Measurements from ENCODE around the gene PI4KA. TPM values are rescaled to one million over a fixed set of nuclear protein-coding genes. Genes with fewer than 3 reads are reported as not detected.
"Not testable (repeated sequence)": the region's sequence is repeated elsewhere in the genome, so short reads cannot be mapped to it uniquely, and the experiment has no call there.

Gene PI4KA
- total RNA-seq, 6 experiments from 2014 or later: 51.0 to 61.3 (median 57.2) TPM

GRCh38 chr22:20671409-20672081 lies 187.1 kb downstream of the PI4KA start:
- Mint-ChIP-seq H3K27ac (no peak overlapping the region), H3K36me3 (ENCODE audit: low read depth) (no peaks in the 10 kb centered on the region), H3K27me3 (ENCODE audit: insufficient read depth) (peaks cover 19% of the 10 kb centered on the region), H3K4me3 (no peak overlapping the region), H3K4me1 (ENCODE audit: low read depth) (no peaks in the 10 kb centered on the region), H3K9me3 (no peaks in the 10 kb centered on the region)
- no peak for TF ChIP-seq CTCF (IDR thresholded peaks at IDR 0.05)
- DNase-seq: no peak

- H3K4me1 Mint-ChIP-seq (ENCODE audit: low read depth); H3K27ac Mint-ChIP-seq; H3K36me3 Mint-ChIP-seq (ENCODE audit: low read depth); H3K9me3 Mint-ChIP-seq; DNase-seq; H3K4me3 Mint-ChIP-seq: not testable (repeated sequence)
- peaks cover 13% of the 10 kb centered on the region for H3K27me3 Mint-ChIP-seq (ENCODE audit: insufficient read depth)
Measured at GRCh38 chr22:20670457-20671261, 188.0 kb downstream of the PI4KA start.

- not testable (repeated sequence) for H3K27me3 Mint-ChIP-seq (ENCODE audit: insufficient read depth); H3K9me3 Mint-ChIP-seq; DNase-seq; H3K4me3 Mint-ChIP-seq; H3K4me1 Mint-ChIP-seq (ENCODE audit: low read depth); H3K36me3 Mint-ChIP-seq (ENCODE audit: low read depth); H3K27ac Mint-ChIP-seq
Measured at GRCh38 chr22:20669884-20670283, 188.7 kb downstream of the PI4KA start.

GRCh38 chr22:20669471-20669870 lies 189.1 kb downstream of the PI4KA start:
- not testable (repeated sequence) for H3K27me3 Mint-ChIP-seq (ENCODE audit: insufficient read depth); H3K4me3 Mint-ChIP-seq; H3K4me1 Mint-ChIP-seq (ENCODE audit: low read depth); H3K9me3 Mint-ChIP-seq; H3K36me3 Mint-ChIP-seq (ENCODE audit: low read depth); H3K27ac Mint-ChIP-seq; DNase-seq

GRCh38 chr22:20668769-20669168 lies 189.8 kb downstream of the PI4KA start:
- not testable (repeated sequence) for H3K4me1 Mint-ChIP-seq (ENCODE audit: low read depth); H3K9me3 Mint-ChIP-seq

GRCh38 chr22:20668226-20668625 lies 190.4 kb downstream of the PI4KA start:
- H3K4me3 Mint-ChIP-seq; H3K36me3 Mint-ChIP-seq (ENCODE audit: low read depth): not testable (repeated sequence)

More at GRCh38 chr22:20668769-20669168, 189.8 kb downstream of the PI4KA start:
- H3K36me3 Mint-ChIP-seq (ENCODE audit: low read depth); DNase-seq; H3K27me3 Mint-ChIP-seq (ENCODE audit: insufficient read depth); H3K27ac Mint-ChIP-seq; H3K4me3 Mint-ChIP-seq: not testable (repeated sequence)

GRCh38 chr22:20667548-20667947 lies 191.1 kb downstream of the PI4KA start:
- H3K27me3 Mint-ChIP-seq (ENCODE audit: insufficient read depth); H3K4me1 Mint-ChIP-seq (ENCODE audit: low read depth); H3K27ac Mint-ChIP-seq; DNase-seq; H3K36me3 Mint-ChIP-seq (ENCODE audit: low read depth); H3K9me3 Mint-ChIP-seq; H3K4me3 Mint-ChIP-seq: not testable (repeated sequence)

More at GRCh38 chr22:20668226-20668625, 190.4 kb downstream of the PI4KA start:
- H3K27ac Mint-ChIP-seq; DNase-seq; H3K9me3 Mint-ChIP-seq; H3K4me1 Mint-ChIP-seq (ENCODE audit: low read depth); H3K27me3 Mint-ChIP-seq (ENCODE audit: insufficient read depth): not testable (repeated sequence)

GRCh38 chr22:20666560-20666959 lies 192.1 kb downstream of the PI4KA start:
- H3K36me3 Mint-ChIP-seq (ENCODE audit: low read depth): no peaks in the 10 kb centered on the region
- no peak overlapping the region for H3K27ac Mint-ChIP-seq
- peaks cover 5% of the 10 kb centered on the region; the same call in 1 of the 2 replicates for H3K4me1 Mint-ChIP-seq (ENCODE audit: low read depth)
- H3K27me3 Mint-ChIP-seq (ENCODE audit: insufficient read depth): peaks cover 5% of the 10 kb centered on the region
- TF ChIP-seq CTCF (IDR thresholded peaks at IDR 0.05): no peak
- no peaks in the 10 kb centered on the region; the same call in 1 of the 2 replicates for H3K9me3 Mint-ChIP-seq
- DNase-seq: no peak
- no peak overlapping the region for H3K4me3 Mint-ChIP-seq

All from HFFc6 (cell line).